ENCODE data around the gene ZIC4.

GRCh38 chr3:147420353-147421183 lies 14.2 kb upstream of the ZIC4 start:
- TF ChIP-seq, protein P1, sequence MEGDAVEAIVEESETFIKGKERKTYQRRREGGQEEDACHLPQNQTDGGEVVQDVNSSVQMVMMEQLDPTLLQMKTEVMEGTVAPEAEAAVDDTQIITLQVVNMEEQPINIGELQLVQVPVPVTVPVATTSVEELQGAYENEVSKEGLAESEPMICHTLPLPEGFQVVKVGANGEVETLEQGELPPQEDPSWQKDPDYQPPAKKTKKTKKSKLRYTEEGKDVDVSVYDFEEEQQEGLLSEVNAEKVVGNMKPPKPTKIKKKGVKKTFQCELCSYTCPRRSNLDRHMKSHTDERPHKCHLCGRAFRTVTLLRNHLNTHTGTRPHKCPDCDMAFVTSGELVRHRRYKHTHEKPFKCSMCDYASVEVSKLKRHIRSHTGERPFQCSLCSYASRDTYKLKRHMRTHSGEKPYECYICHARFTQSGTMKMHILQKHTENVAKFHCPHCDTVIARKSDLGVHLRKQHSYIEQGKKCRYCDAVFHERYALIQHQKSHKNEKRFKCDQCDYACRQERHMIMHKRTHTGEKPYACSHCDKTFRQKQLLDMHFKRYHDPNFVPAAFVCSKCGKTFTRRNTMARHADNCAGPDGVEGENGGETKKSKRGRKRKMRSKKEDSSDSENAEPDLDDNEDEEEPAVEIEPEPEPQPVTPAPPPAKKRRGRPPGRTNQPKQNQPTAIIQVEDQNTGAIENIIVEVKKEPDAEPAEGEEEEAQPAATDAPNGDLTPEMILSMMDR (IDR thresholded peaks at IDR 0.05; ENCODE audit: low read depth, low read length) = no peak
- TF ChIP-seq EZH2phosphoT487 (IDR thresholded peaks at IDR 0.05; ENCODE audit: low read depth) = no peak

Measured in OCI-LY3 (cell line).